B cell (primary cell): ENCODE results near the gene DBP. TPM values are rescaled to one million over a fixed set of nuclear protein-coding genes. Genes with fewer than 3 reads are reported as not detected.
A peak's percentile ranks its signal among the peaks of the same experiment; 100 is the strongest.

Source experiments
- ATAC-seq: fragments of 200-7000 bp; cut with Tn5 transposase; one replicate; pipeline ENCODE4 v1.10.0; 2021; ENCODE audit warnings: low read depth, mild to moderate bottlenecking, moderate number of reproducible peaks, moderate library complexity
- CTCF ChIA-PET: fragments of 350-600 bp; sonication (Branson Sonifier 250); formaldehyde crosslinking; loops from one replicate; lab custom pipeline; 2021; ENCODE audit warnings: antibody characterized with exemption, inconsistent platforms; lab: Charles Lee
- POLR2A ChIA-PET: fragments of 350-600 bp; sonication (Branson Sonifier 250); formaldehyde crosslinking; loops from one replicate; lab custom pipeline; 2021; ENCODE audit warnings: antibody characterized with exemption; lab: Charles Lee
- DNase-seq: peaks from one replicate; pipeline ENCODE4 v3.0.0; 2013
- H2AFZ ChIP-seq: 2 replicates; pipeline ENCODE4 v1.6.1; 2012; ENCODE audit warnings: mild to moderate bottlenecking, low read depth, low read length; ENCODE audit not compliant: insufficient read depth, poor library complexity, severe bottlenecking
- H3K27ac ChIP-seq, 2 donors: 1 replicate in 1 of 2; 2 replicates in 1 of 2; pipeline ENCODE4 v1.5.1; 2012 to 2013; ENCODE audit warnings: low read length in 2 of 2, mild to moderate bottlenecking in 2 of 2, moderate library complexity in 1 of 2
- H3K27me3 ChIP-seq, 4 experiments: fragments of 200-600 bp in 1 of 4; sonication (generic) in 1 of 4; replicated peaks in 1 of 4; 1 replicate in 2 of 4; 2 replicates in 2 of 4; pipeline versions ENCODE4 v1.6.1 to v1.7.0; 2013 to 2016; ENCODE audit warnings: low read length in 3 of 4, mild to moderate bottlenecking in 2 of 4, mixed read lengths in 1 of 4, moderate library complexity in 1 of 4; ENCODE audit not compliant: insufficient read depth in 4 of 4, control insufficient read depth in 3 of 4; ENCODE audit errors: control extremely low read depth in 1 of 4
- H3K36me3 ChIP-seq, 2 experiments: replicated peaks in 1 of 2; 1 replicate in 1 of 2; 2 replicates in 1 of 2; pipeline versions ENCODE4 v1.6.1 to v1.7.1; 2013; ENCODE audit warnings: low read length in 1 of 2; ENCODE audit not compliant: insufficient read depth in 2 of 2, control insufficient read depth in 1 of 2; ENCODE audit errors: control extremely low read depth in 1 of 2, extremely low read depth in 1 of 2
- H3K4me1 ChIP-seq, 2 donors: fragments of 200-600 bp in 1 of 2; sonication (generic) in 1 of 2; 1 replicate in 1 of 2; 2 replicates in 1 of 2; pipeline versions ENCODE4 v1.5.1 to v1.6.1; 2013 to 2017; ENCODE audit warnings: low read length in 2 of 2; ENCODE audit not compliant: control insufficient read depth in 2 of 2, insufficient read depth in 2 of 2
- H3K4me2 ChIP-seq: replicated peaks from 2 replicates; pipeline ENCODE3; 2012; ENCODE audit warnings: mild to moderate bottlenecking, low read depth, low read length; ENCODE audit not compliant: poor library complexity, severe bottlenecking
- H3K4me3 ChIP-seq, 5 experiments: fragments of 200-600 bp in 1 of 5; sonication (generic) in 1 of 5; 1 replicate in 3 of 5; 2 replicates in 2 of 5; pipeline versions ENCODE4 v1.5.1 to v1.7.0; 2011 to 2016; ENCODE audit warnings: low read length in 4 of 5, mild to moderate bottlenecking in 4 of 5, low read depth in 2 of 5, control low read depth in 1 of 5, moderate library complexity in 1 of 5; ENCODE audit not compliant: insufficient read depth in 1 of 5; ENCODE audit errors: control extremely low read depth in 1 of 5, extremely low read depth in 1 of 5
- H3K79me2 ChIP-seq: fragments of 200-600 bp; sonication (generic); one replicate; pipeline ENCODE4 v1.6.0; 2016; ENCODE audit warnings: low read length; ENCODE audit not compliant: control insufficient read depth, insufficient read depth
- H3K9ac ChIP-seq: fragments of 200-600 bp; sonication (generic); 2 replicates; pipeline ENCODE4 v1.6.1; 2017; ENCODE audit warnings: mild to moderate bottlenecking, low read length, moderate library complexity
- H3K9me3 ChIP-seq, 3 donors: one replicate each; pipeline versions ENCODE4 v1.6.1 to v1.7.1; 2013; ENCODE audit warnings: low read length in 2 of 3; ENCODE audit not compliant: control insufficient read depth in 2 of 3, insufficient read depth in 1 of 3; ENCODE audit errors: control extremely low read depth in 1 of 3
- H4K20me1 ChIP-seq: 2 replicates; pipeline ENCODE4 v1.6.0; 2012; ENCODE audit warnings: mild to moderate bottlenecking, low read length; ENCODE audit not compliant: insufficient read depth, control insufficient read depth, poor library complexity, severe bottlenecking
- H3K27ac Mint-ChIP-seq: one replicate; pipeline ENCODE4 v1.8.0; 2021; ENCODE audit warnings: mixed read lengths
- H3K27me3 Mint-ChIP-seq: one replicate; pipeline ENCODE4 v1.8.0; 2021; ENCODE audit warnings: mixed read lengths
- H3K4me1 Mint-ChIP-seq: one replicate; pipeline ENCODE4 v1.8.0; 2021; ENCODE audit warnings: mixed read lengths
- H3K4me3 Mint-ChIP-seq: one replicate; pipeline ENCODE4 v1.8.0; 2021; ENCODE audit warnings: mixed read lengths
- H3K9me3 Mint-ChIP-seq: one replicate; pipeline ENCODE4 v1.8.0; 2022; ENCODE audit warnings: mixed read lengths; ENCODE audit not compliant: insufficient read depth
- CTCF ChIP-seq: fragments of 200-600 bp; IDR thresholded peaks from one replicate; pipeline ENCODE4 v1.8.0; 2022; ENCODE audit warnings: antibody characterized with exemption, mild to moderate bottlenecking
- EZH2 ChIP-seq: IDR thresholded peaks from 2 replicates; pipeline ENCODE4 v1.6.1; 2012; ENCODE audit warnings: borderline replicate concordance, low read depth, mild to moderate bottlenecking, moderate library complexity, low read length; ENCODE audit not compliant: insufficient read depth, poor library complexity, severe bottlenecking
- WGBS: methylation state at CpG from one replicate; pipeline ENCODE4 v1.1.5; 2013; ENCODE audit warnings: missing lambda C conversion rate; ENCODE audit not compliant: insufficient coverage; 5-methylcytosine and 5-hydroxymethylcytosine counted together
- intact Hi-C: fragments of 100-400 bp; cut with micrococcal nuclease; formaldehyde crosslinking; loops from one replicate; pipeline ENCODE4 v1.10.0; 2022
- polyA plus RNA-seq: library from polyadenylated mRNA; depleted of rRNA; stranded (reverse); fragments of >200 nt; gene quantifications from 2 replicates; pipeline ENCODE4 v1.2.3, GENCODE V29; 2012
- total RNA-seq, 2 donors: library from RNA; stranded (reverse); fragments of 120-200 nt in 1 of 2; gene quantifications; 1 replicate in 1 of 2; 2 replicates in 1 of 2; pipeline versions ENCODE4 v1.2.3 to v1.2.4, GENCODE V29; 2013 to 2022

Gene DBP
- total and polyA plus RNA-seq, 2 donors (not counting 1 experiment from before 2014, with no cell fraction given) = 23.5 to 33.0 TPM

- H2AFZ ChIP-seq = no peak overlapping the region
- DNase-seq (no peak), ATAC-seq (no peak)
- peak overlapping the region in 1 of 2 donors; percentile 6 for H3K27ac ChIP-seq
- H3K4me1 ChIP-seq = peaks cover 18 to 31% of the 10 kb centered on the region in 2 donors
- peaks cover 34% of the 10 kb centered on the region for H3K4me1 Mint-ChIP-seq
- no peaks in the 10 kb centered on the region for H4K20me1 ChIP-seq
- intact Hi-C loops = no loop called here
- WGBS = 69% methylated on average over 4 of the region's 5 CpGs
- H3K4me2 ChIP-seq = no peak overlapping the region
- H3K9me3 ChIP-seq = peaks cover 0 to 2% (median 0%) of the 10 kb centered on the region in 3 donors
- H3K36me3 ChIP-seq = no peaks in the 10 kb centered on the region
- no peak for TF ChIP-seq CTCF
- TF ChIP-seq EZH2 = no peak
- ChIA-PET POLR2A (interaction anchor here (0.9 kb wide), 1 partner anchor 14 kb away, joined by 4 read pairs; the partner anchor contains the start of gene DBP), CTCF (no interaction called here)
- H3K9ac ChIP-seq = no peak overlapping the region
- peak overlapping the region; percentile 43 for H3K27ac Mint-ChIP-seq
- H3K27me3 Mint-ChIP-seq = no peaks in the 10 kb centered on the region
- no peaks in the 10 kb centered on the region for H3K27me3 ChIP-seq
- H3K9me3 Mint-ChIP-seq = no peaks in the 10 kb centered on the region
- no peak overlapping the region for H3K4me3 ChIP-seq
- no peak overlapping the region for H3K4me3 Mint-ChIP-seq
- H3K79me2 ChIP-seq = peaks cover 6% of the 10 kb centered on the region
These were observed 14.5 kb upstream of the DBP start for GRCh38 chr19:48651683-48652048.

- Histone ChIP-seq H3K79me2 (peaks cover 7% of the 10 kb centered on the region), H3K9me3 (peaks cover 0 to 2% (median 0%) of the 10 kb centered on the region in 3 donors), H3K4me3 (no peak overlapping the region), H3K36me3 (no peaks in the 10 kb centered on the region), H3K4me2 (no peak overlapping the region), H3K27ac (peak overlapping the region in 1 of 2 donors; percentile 6), H3K9ac (no peak overlapping the region), H3K4me1 (peaks cover 18 to 31% of the 10 kb centered on the region in 2 donors), H3K27me3 (no peaks in the 10 kb centered on the region), H2AFZ (no peak overlapping the region), H4K20me1 (no peaks in the 10 kb centered on the region)
- peak overlapping the region; percentile 47 for H3K27ac Mint-ChIP-seq
- H3K9me3 Mint-ChIP-seq = no peaks in the 10 kb centered on the region
- DNase-seq = peak; percentile 4
- POLR2A ChIA-PET = interaction anchor here (0.6 to 0.9 kb wide), 2 partner anchors 14 to 191 kb away, joined by 4 to 5 read pairs; partner anchors contain the start of gene DBP
- TF ChIP-seq EZH2 (no peak), CTCF (no peak)
- intact Hi-C loops = no loop called here
- peaks cover 37% of the 10 kb centered on the region for H3K4me1 Mint-ChIP-seq
- CTCF ChIA-PET = interaction anchor here (1.0 kb wide), 1 partner anchor 192 kb away, joined by 4 read pairs; no protein-coding TSS in a partner anchor
- no peak for ATAC-seq
- WGBS = 98% methylated on average over 7 of the region's 12 CpGs
- H3K4me3 Mint-ChIP-seq = no peak overlapping the region
- no peaks in the 10 kb centered on the region for H3K27me3 Mint-ChIP-seq
These were observed 13.9 kb upstream of the DBP start for GRCh38 chr19:48650974-48651682.
